Suprapubic skin (tissue), 4 donors: Measurements from ENCODE around the gene WDR74. TPM values are rescaled to one million over a fixed set of nuclear protein-coding genes. Genes with fewer than 3 reads are reported as not detected.

Experiments used
- DNase-seq, 2 donors: peaks; one replicate each; pipeline ENCODE4 v3.0.0-alpha.2; 2019; ENCODE audit warnings: low spot score in 2 of 2
- H3K27ac ChIP-seq: fragments of 200-600 bp; sonication (generic); one replicate; pipeline ENCODE4 v1.5.1; 2019
- H3K27me3 ChIP-seq: fragments of 200-600 bp; sonication (generic); one replicate; pipeline ENCODE4 v1.5.1; 2019
- H3K36me3 ChIP-seq: fragments of 200-600 bp; sonication (generic); one replicate; pipeline ENCODE4 v1.5.1; 2019
- H3K4me1 ChIP-seq: fragments of 200-600 bp; sonication (generic); one replicate; pipeline ENCODE4 v1.5.1; 2019
- H3K4me3 ChIP-seq: fragments of 200-600 bp; sonication (generic); one replicate; pipeline ENCODE4 v1.5.1; 2019; ENCODE audit warnings: mild to moderate bottlenecking
- H3K9me3 ChIP-seq: fragments of 200-600 bp; sonication (generic); one replicate; pipeline ENCODE4 v1.5.1; 2019
- CTCF ChIP-seq, 2 donors: fragments of 200-600 bp in 1 of 2; fragments of 450-650 bp in 1 of 2; sonication (generic) in 1 of 2; IDR thresholded peaks; one replicate each; pipeline ENCODE4 v1.5.1; 2016 to 2019; ENCODE audit warnings: antibody characterized with exemption in 2 of 2, mild to moderate bottlenecking in 1 of 2, moderate library complexity in 1 of 2
- EP300 ChIP-seq: sonication (generic); formaldehyde crosslinking; IDR thresholded peaks from one replicate; pipeline ENCODE4 v1.6.1; 2017; ENCODE audit warnings: antibody characterized with exemption
- POLR2A ChIP-seq, 2 donors: fragments of 450-650 bp; IDR thresholded peaks; one replicate each; pipeline ENCODE4 v1.6.1; 2017; ENCODE audit warnings: antibody characterized with exemption in 2 of 2, mild to moderate bottlenecking in 2 of 2, moderate library complexity in 2 of 2
- POLR2AphosphoS5 ChIP-seq, 3 donors: sonication (generic); formaldehyde crosslinking; IDR thresholded peaks; one replicate each; pipeline ENCODE4 v1.6.1; 2017; ENCODE audit warnings: antibody characterized with exemption in 3 of 3
- WGBS: methylation state at CpG from one replicate; pipeline ENCODE4 v1.1.5; 2018; 5-methylcytosine and 5-hydroxymethylcytosine counted together
- total RNA-seq, 4 donors: library from RNA; depleted of rRNA; stranded (reverse); fragments of >200 nt; gene quantifications; one replicate each; pipeline ENCODE4 v1.1.0, GENCODE V29; 2016

Gene WDR74
- 10 to 100 TPM; 63.3 to 79.8 (median 70.3) TPM for total RNA-seq

GRCh38 chr11:62839050-62839945, at the start of gene WDR74:
TSS of gene WDR74 (minus strand) at chr11:62839590. CDS start at chr11:62839570, 20 bp downstream.
- Histone ChIP-seq H3K36me3 (peaks cover 22% of the 10 kb centered on the region), H3K27ac (peak within 1 kb of the TSS; percentile 97), H3K27me3 (no peaks in the 10 kb centered on the region), H3K4me1 (peaks cover 44% of the 10 kb centered on the region), H3K9me3 (no peaks in the 10 kb centered on the region), H3K4me3 (peak within 1 kb of the TSS; percentile 92)
- peak; percentile 94 to 95 for DNase-seq
- 1% methylated on average over 19 of the region's 62 CpGs for WGBS
- TF ChIP-seq POLR2A (IDR thresholded peaks at IDR 0.05) (peak; percentile 55 to 87), CTCF (IDR thresholded peaks at IDR 0.05) (no peak), POLR2AphosphoS5 (IDR thresholded peaks at IDR 0.05) (peak; percentile 90 to 99 (median 94))

- Histone ChIP-seq H3K27me3 (no peaks in the 10 kb centered on the region), H3K36me3 (peaks cover 57% of the 10 kb centered on the region), H3K9me3 (no peaks in the 10 kb centered on the region), H3K4me3 (no peak overlapping the region), H3K27ac (no peak overlapping the region), H3K4me1 (peaks cover 42% of the 10 kb centered on the region)
- WGBS = 63% methylated on average over 2 of the region's 2 CpGs
- no peak for DNase-seq
- TF ChIP-seq CTCF (IDR thresholded peaks at IDR 0.05) = no peak
- TF ChIP-seq POLR2A (IDR thresholded peaks at IDR 0.05) = no peak
- no peak for TF ChIP-seq POLR2AphosphoS5 (IDR thresholded peaks at IDR 0.05)
- TF ChIP-seq EP300 = no peak
Observed at GRCh38 chr11:62889126-62889483, 49.7 kb upstream of the WDR74 start.

GRCh38 chr11:62888406-62888805, 49.0 kb upstream of the WDR74 start:
- Histone ChIP-seq H3K4me3 (no peak overlapping the region), H3K27me3 (no peaks in the 10 kb centered on the region), H3K36me3 (peaks cover 64% of the 10 kb centered on the region), H3K27ac (no peak overlapping the region), H3K9me3 (no peaks in the 10 kb centered on the region), H3K4me1 (peaks cover 49% of the 10 kb centered on the region)
- WGBS = 89% methylated on average over 12 of the region's 14 CpGs
- no peak for DNase-seq
- TF ChIP-seq POLR2AphosphoS5 (IDR thresholded peaks at IDR 0.05) (no peak), POLR2A (IDR thresholded peaks at IDR 0.05) (no peak), CTCF (IDR thresholded peaks at IDR 0.05) (no peak), EP300 (no peak)

- peaks cover 67% of the 10 kb centered on the region for H3K4me1 ChIP-seq
- no peaks in the 10 kb centered on the region for H3K9me3 ChIP-seq
- no peak for DNase-seq
- peaks cover 71% of the 10 kb centered on the region for H3K36me3 ChIP-seq
- no peak overlapping the region for H3K27ac ChIP-seq
- no peak for TF ChIP-seq POLR2A (IDR thresholded peaks at IDR 0.05)
- no peak for TF ChIP-seq POLR2AphosphoS5 (IDR thresholded peaks at IDR 0.05)
- TF ChIP-seq EP300 = no peak
- no peak for TF ChIP-seq CTCF (IDR thresholded peaks at IDR 0.05)
- H3K27me3 ChIP-seq = no peaks in the 10 kb centered on the region
- no peak overlapping the region for H3K4me3 ChIP-seq
- 89% methylated on average over 11 of the region's 11 CpGs for WGBS
Observed at GRCh38 chr11:62885137-62885750, 45.9 kb upstream of the WDR74 start.

GRCh38 chr11:62883673-62884072, 44.3 kb upstream of the WDR74 start:
- Histone ChIP-seq H3K27ac (no peak overlapping the region), H3K4me3 (peak overlapping the region; percentile 92), H3K9me3 (no peaks in the 10 kb centered on the region), H3K36me3 (peaks cover 60% of the 10 kb centered on the region), H3K4me1 (peaks cover 80% of the 10 kb centered on the region), H3K27me3 (no peaks in the 10 kb centered on the region)
- DNase-seq = no peak
- TF ChIP-seq EP300 (no peak), POLR2AphosphoS5 (IDR thresholded peaks at IDR 0.05) (no peak), POLR2A (IDR thresholded peaks at IDR 0.05) (no peak), CTCF (IDR thresholded peaks at IDR 0.05) (no peak)
- WGBS = 44% methylated on average over 3 of the region's 3 CpGs
